WTC11 (cell line): ENCODE measurements around the gene RPL22L1. TPM values are rescaled to one million over a fixed set of nuclear protein-coding genes. Genes with fewer than 3 reads are reported as not detected.
A peak's percentile ranks its signal among the peaks of the same experiment; 100 is the strongest.

Experiments
- ATAC-seq: fragments of 200-7000 bp; cut with Tn5 transposase; 2 replicates; pipeline ENCODE4 v1.10.0; 2021; ENCODE audit warnings: mild to moderate bottlenecking, moderate library complexity
- CTCF ChIA-PET: fragments of 300-600 bp; sonication (Branson Sonifier 250); formaldehyde crosslinking; loops from one replicate; lab custom pipeline; 2021; ENCODE audit warnings: antibody characterized with exemption; lab: Charles Lee
- POLR2A ChIA-PET: fragments of 350-600 bp; sonication (Branson Sonifier 250); formaldehyde crosslinking; loops from one replicate; lab custom pipeline; 2021; ENCODE audit warnings: antibody characterized with exemption; lab: Charles Lee
- DNase-seq: peaks from one replicate; pipeline ENCODE4 v3.0.0; 2021; ENCODE audit warnings: low spot score
- H3K27ac Mint-ChIP-seq: 2 replicates; pipeline ENCODE4 v1.8.0; 2021; ENCODE audit warnings: mixed read lengths
- H3K27me3 Mint-ChIP-seq: 2 replicates; pipeline ENCODE4 v1.8.0; 2021; ENCODE audit warnings: low read depth, mild to moderate bottlenecking, moderate library complexity, mixed read lengths
- H3K36me3 Mint-ChIP-seq: 2 replicates; pipeline ENCODE4 v1.8.0; 2021; ENCODE audit warnings: mixed read lengths
- H3K4me1 Mint-ChIP-seq: 2 replicates; pipeline ENCODE4 v1.8.0; 2022; ENCODE audit warnings: mixed read lengths
- H3K4me3 Mint-ChIP-seq: 2 replicates; pipeline ENCODE4 v1.8.0; 2021; ENCODE audit warnings: mild to moderate bottlenecking, moderate library complexity, mixed read lengths
- H3K9me3 Mint-ChIP-seq: 2 replicates; pipeline ENCODE4 v1.8.0; 2021; ENCODE audit warnings: mixed read lengths
- ATF1 ChIP-seq: sonication (generic); formaldehyde crosslinking; IDR thresholded peaks from 2 replicates; pipeline ENCODE4 v1.8.1; 2023; ENCODE audit warnings: mild to moderate bottlenecking, moderate library complexity, missing genetic modification reagents
- E2F5 ChIP-seq: sonication (generic); formaldehyde crosslinking; IDR thresholded peaks from 2 replicates; pipeline ENCODE4 v1.8.1; 2022; ENCODE audit warnings: mild to moderate bottlenecking, moderate library complexity, missing genetic modification reagents
- EMX1 ChIP-seq: fragments of 250-450 bp; sonication (Bioruptor Pico); IDR thresholded peaks from 2 replicates; pipeline ENCODE4 v1.8.0; 2021; ENCODE audit warnings: mild to moderate bottlenecking
- ERG ChIP-seq: fragments of 250-450 bp; sonication (Bioruptor Pico); IDR thresholded peaks from 2 replicates; pipeline ENCODE4 v1.8.0; 2021; ENCODE audit warnings: mild to moderate bottlenecking
- ESRRA ChIP-seq: sonication (generic); formaldehyde crosslinking; IDR thresholded peaks from 2 replicates; pipeline ENCODE4 v1.8.1; 2022; ENCODE audit warnings: mild to moderate bottlenecking, missing genetic modification reagents, borderline replicate concordance
- FOXJ3 ChIP-seq: sonication (generic); formaldehyde crosslinking; IDR thresholded peaks from 2 replicates; pipeline ENCODE4 v1.9.0; 2021; ENCODE audit warnings: missing genetic modification reagents, mild to moderate bottlenecking, borderline replicate concordance
- HMGA2 ChIP-seq: fragments of 250-450 bp; sonication (Bioruptor Pico); IDR thresholded peaks from 2 replicates; pipeline ENCODE4 v1.4.0; 2021; ENCODE audit warnings: mild to moderate bottlenecking, moderate library complexity
- JUN ChIP-seq: sonication (generic); formaldehyde crosslinking; IDR thresholded peaks from 2 replicates; pipeline ENCODE4 v1.8.0; 2023; ENCODE audit warnings: mild to moderate bottlenecking, missing genetic modification reagents
- KAT7 ChIP-seq: sonication (generic); formaldehyde crosslinking; IDR thresholded peaks from 2 replicates; pipeline ENCODE4 v1.8.1; 2023; ENCODE audit warnings: missing genetic modification reagents, mild to moderate bottlenecking, borderline replicate concordance
- MLX ChIP-seq: sonication (generic); formaldehyde crosslinking; IDR thresholded peaks from 2 replicates; pipeline ENCODE4 v1.8.1; 2023; ENCODE audit warnings: mild to moderate bottlenecking, missing genetic modification reagents, moderate library complexity
- MXD4 ChIP-seq: fragments of 250-450 bp; sonication (Bioruptor Pico); IDR thresholded peaks from 2 replicates; pipeline ENCODE4 v1.8.0; 2021; ENCODE audit warnings: mild to moderate bottlenecking, moderate library complexity, borderline replicate concordance
- NFE2L1 ChIP-seq: sonication (generic); formaldehyde crosslinking; IDR thresholded peaks from 2 replicates; pipeline ENCODE4 v1.8.1; 2023; ENCODE audit warnings: missing genetic modification reagents
- SMAD3 ChIP-seq: sonication (generic); formaldehyde crosslinking; IDR thresholded peaks from 2 replicates; pipeline ENCODE4 v1.8.0; 2022; ENCODE audit warnings: missing genetic modification reagents, mild to moderate bottlenecking, borderline replicate concordance
- SMAD4 ChIP-seq: sonication (generic); formaldehyde crosslinking; IDR thresholded peaks from 2 replicates; pipeline ENCODE4 v1.8.0; 2022; ENCODE audit warnings: mild to moderate bottlenecking, missing genetic modification reagents
- TCF7 ChIP-seq: sonication (generic); formaldehyde crosslinking; IDR thresholded peaks from 2 replicates; pipeline ENCODE4 v1.8.0; 2022; ENCODE audit warnings: mild to moderate bottlenecking, low read depth, missing genetic modification reagents, moderate library complexity
- TEAD4 ChIP-seq: sonication (generic); formaldehyde crosslinking; IDR thresholded peaks from 2 replicates; pipeline ENCODE4 v1.8.0; 2022; ENCODE audit warnings: mild to moderate bottlenecking, missing genetic modification reagents
- ZBTB21 ChIP-seq: sonication (generic); formaldehyde crosslinking; IDR thresholded peaks from 2 replicates; pipeline ENCODE4 v1.8.1; 2023; ENCODE audit warnings: mild to moderate bottlenecking, missing genetic modification reagents, borderline replicate concordance
- ZNF219 ChIP-seq: sonication (generic); formaldehyde crosslinking; IDR thresholded peaks from 2 replicates; pipeline ENCODE4 v1.8.0; 2023; ENCODE audit warnings: missing genetic modification reagents, mild to moderate bottlenecking, borderline replicate concordance
- ZNF263 ChIP-seq: sonication (generic); formaldehyde crosslinking; IDR thresholded peaks from 2 replicates; pipeline ENCODE4 v1.8.1; 2022; ENCODE audit warnings: low read depth, mild to moderate bottlenecking, moderate library complexity, missing genetic modification reagents
- total RNA-seq: library from RNA; stranded (reverse); gene quantifications from 3 replicates; pipeline ENCODE4 v1.2.3, GENCODE V29; 2021
- TF ChIP-seq, protein P1 (sequence below): fragments of 250-450 bp; sonication (Bioruptor Pico); IDR thresholded peaks from 2 replicates; pipeline ENCODE4 v1.9.0; 2021; ENCODE audit warnings: mild to moderate bottlenecking, borderline replicate concordance
- TF ChIP-seq, protein P2 (sequence below): fragments of 250-450 bp; sonication (Bioruptor Pico); conservative IDR thresholded peaks from 2 replicates; pipeline ENCODE4 v1.9.0; 2021; ENCODE audit warnings: mild to moderate bottlenecking
- TF ChIP-seq, protein P3 (sequence below): sonication (generic); formaldehyde crosslinking; IDR thresholded peaks from 2 replicates; pipeline ENCODE4 v1.8.0; 2022; ENCODE audit warnings: mild to moderate bottlenecking, missing genetic modification reagents
- TF ChIP-seq, protein P4 (sequence below): sonication (generic); formaldehyde crosslinking; IDR thresholded peaks from 2 replicates; pipeline ENCODE4 v1.8.0; 2023; ENCODE audit warnings: mild to moderate bottlenecking, missing genetic modification reagents

The RPL22L1 gene
- total RNA-seq, 1 experiment from 2014 or later, result 169 TPM

- TF ChIP-seq, protein P1, sequence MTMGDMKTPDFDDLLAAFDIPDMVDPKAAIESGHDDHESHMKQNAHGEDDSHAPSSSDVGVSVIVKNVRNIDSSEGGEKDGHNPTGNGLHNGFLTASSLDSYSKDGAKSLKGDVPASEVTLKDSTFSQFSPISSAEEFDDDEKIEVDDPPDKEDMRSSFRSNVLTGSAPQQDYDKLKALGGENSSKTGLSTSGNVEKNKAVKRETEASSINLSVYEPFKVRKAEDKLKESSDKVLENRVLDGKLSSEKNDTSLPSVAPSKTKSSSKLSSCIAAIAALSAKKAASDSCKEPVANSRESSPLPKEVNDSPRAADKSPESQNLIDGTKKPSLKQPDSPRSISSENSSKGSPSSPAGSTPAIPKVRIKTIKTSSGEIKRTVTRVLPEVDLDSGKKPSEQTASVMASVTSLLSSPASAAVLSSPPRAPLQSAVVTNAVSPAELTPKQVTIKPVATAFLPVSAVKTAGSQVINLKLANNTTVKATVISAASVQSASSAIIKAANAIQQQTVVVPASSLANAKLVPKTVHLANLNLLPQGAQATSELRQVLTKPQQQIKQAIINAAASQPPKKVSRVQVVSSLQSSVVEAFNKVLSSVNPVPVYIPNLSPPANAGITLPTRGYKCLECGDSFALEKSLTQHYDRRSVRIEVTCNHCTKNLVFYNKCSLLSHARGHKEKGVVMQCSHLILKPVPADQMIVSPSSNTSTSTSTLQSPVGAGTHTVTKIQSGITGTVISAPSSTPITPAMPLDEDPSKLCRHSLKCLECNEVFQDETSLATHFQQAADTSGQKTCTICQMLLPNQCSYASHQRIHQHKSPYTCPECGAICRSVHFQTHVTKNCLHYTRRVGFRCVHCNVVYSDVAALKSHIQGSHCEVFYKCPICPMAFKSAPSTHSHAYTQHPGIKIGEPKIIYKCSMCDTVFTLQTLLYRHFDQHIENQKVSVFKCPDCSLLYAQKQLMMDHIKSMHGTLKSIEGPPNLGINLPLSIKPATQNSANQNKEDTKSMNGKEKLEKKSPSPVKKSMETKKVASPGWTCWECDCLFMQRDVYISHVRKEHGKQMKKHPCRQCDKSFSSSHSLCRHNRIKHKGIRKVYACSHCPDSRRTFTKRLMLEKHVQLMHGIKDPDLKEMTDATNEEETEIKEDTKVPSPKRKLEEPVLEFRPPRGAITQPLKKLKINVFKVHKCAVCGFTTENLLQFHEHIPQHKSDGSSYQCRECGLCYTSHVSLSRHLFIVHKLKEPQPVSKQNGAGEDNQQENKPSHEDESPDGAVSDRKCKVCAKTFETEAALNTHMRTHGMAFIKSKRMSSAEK (CRISPR knock-in tag), result peak; percentile 23; the same call in 1 of the 2 replicates
- no peak for TF ChIP-seq ZNF263
- TF ChIP-seq FOXJ3 (CRISPR knock-in tag), result no peak
- TF ChIP-seq MLX (CRISPR knock-in tag), result no peak
- peak; percentile 60; the same call in 1 of the 2 replicates for TF ChIP-seq EMX1 (CRISPR knock-in tag)
- no peak for TF ChIP-seq TEAD4 (CRISPR knock-in tag)
- no peak for TF ChIP-seq NFE2L1 (CRISPR knock-in tag)
- TF ChIP-seq, all 79 proteins: peak for 8
Measured at GRCh38 chr3:170862618-170863374, 7.2 kb downstream of the RPL22L1 start (continued).

DNA sequence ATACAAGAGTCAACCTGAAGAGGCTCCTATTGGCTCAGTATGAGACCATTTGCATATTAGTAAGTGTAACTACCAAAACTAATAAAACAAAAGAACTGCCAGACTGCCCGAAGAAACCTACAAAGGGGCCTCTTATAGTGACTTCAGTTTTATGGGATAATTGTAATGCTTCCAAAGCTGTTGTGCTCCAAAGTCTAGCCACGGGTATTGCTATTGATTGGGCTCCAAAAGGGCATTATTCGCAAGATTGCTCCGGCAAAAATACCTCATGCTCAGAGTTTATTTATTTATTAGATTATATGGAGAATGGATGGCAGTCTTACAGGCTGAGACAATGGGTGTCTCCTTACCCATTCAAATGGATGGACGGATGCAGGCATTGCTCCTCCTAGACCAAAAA is 11.4 kb downstream of the RPL22L1 start:
- Mint-ChIP-seq H3K27ac (no peak overlapping the region), H3K27me3 (no peaks in the 10 kb centered on the region), H3K9me3 (no peaks in the 10 kb centered on the region), H3K4me3 (no peak overlapping the region), H3K36me3 (no peaks in the 10 kb centered on the region), H3K4me1 (peaks cover 3% of the 10 kb centered on the region)
- no peak for DNase-seq
- ChIA-PET POLR2A (no interaction called here), CTCF (interaction anchor here (1.3 kb wide), 1 partner anchor 10 kb away, joined by 5 read pairs; no protein-coding TSS in a partner anchor)
- ATAC-seq, result no peak
- TF ChIP-seq, protein P2, sequence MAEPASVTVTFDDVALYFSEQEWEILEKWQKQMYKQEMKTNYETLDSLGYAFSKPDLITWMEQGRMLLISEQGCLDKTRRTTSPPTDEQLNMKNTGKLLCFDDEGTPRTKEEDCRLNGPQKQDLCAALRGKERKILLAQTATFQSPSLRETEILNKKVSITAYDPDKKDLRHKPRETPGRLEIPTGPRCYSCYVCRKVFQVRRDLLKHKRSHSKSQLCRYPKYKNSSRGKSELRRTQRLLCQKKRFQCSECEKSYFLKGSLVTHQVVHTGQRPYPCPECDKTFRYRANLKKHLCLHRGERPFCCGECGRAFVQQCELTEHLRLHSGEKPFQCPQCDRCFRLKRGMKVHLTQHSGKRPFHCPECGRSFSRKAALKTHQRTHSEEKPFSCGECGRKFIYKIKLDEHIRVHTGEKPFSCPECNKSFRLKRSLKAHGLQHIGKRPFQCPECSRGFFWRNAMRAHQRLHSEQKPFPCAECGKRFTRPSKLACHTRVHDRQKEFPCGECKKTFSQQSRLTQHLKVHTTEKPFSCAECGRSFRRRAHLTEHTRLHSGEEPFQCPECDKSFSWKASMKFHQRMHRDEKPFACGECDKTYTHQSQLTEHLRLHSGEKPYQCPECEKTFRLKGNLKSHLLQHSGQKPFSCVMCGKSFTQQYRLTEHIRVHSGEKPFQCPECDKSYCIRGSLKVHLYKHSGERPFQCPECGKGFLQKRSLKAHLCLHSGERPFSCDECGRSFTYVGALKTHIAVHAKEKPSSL (CRISPR knock-in tag), result no peak
- no peak for TF ChIP-seq JUN (CRISPR knock-in tag)
- TF ChIP-seq ZNF219 (CRISPR knock-in tag), result no peak
- no peak for TF ChIP-seq ZBTB21 (CRISPR knock-in tag)
- TF ChIP-seq ESRRA (CRISPR knock-in tag), result no peak
- TF ChIP-seq HMGA2 (CRISPR knock-in tag), result no peak
- TF ChIP-seq ZNF263, result no peak
- no peak for TF ChIP-seq ATF1
- no peak for TF ChIP-seq SMAD3 (CRISPR knock-in tag)
- TF ChIP-seq E2F5 (CRISPR knock-in tag), result no peak
- TF ChIP-seq MXD4 (CRISPR knock-in tag), result no peak
- TF ChIP-seq, protein P3, sequence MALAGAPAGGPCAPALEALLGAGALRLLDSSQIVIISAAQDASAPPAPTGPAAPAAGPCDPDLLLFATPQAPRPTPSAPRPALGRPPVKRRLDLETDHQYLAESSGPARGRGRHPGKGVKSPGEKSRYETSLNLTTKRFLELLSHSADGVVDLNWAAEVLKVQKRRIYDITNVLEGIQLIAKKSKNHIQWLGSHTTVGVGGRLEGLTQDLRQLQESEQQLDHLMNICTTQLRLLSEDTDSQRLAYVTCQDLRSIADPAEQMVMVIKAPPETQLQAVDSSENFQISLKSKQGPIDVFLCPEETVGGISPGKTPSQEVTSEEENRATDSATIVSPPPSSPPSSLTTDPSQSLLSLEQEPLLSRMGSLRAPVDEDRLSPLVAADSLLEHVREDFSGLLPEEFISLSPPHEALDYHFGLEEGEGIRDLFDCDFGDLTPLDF (CRISPR knock-in tag), result no peak
- no peak for TF ChIP-seq ERG (CRISPR knock-in tag)
- TF ChIP-seq, protein P4, sequence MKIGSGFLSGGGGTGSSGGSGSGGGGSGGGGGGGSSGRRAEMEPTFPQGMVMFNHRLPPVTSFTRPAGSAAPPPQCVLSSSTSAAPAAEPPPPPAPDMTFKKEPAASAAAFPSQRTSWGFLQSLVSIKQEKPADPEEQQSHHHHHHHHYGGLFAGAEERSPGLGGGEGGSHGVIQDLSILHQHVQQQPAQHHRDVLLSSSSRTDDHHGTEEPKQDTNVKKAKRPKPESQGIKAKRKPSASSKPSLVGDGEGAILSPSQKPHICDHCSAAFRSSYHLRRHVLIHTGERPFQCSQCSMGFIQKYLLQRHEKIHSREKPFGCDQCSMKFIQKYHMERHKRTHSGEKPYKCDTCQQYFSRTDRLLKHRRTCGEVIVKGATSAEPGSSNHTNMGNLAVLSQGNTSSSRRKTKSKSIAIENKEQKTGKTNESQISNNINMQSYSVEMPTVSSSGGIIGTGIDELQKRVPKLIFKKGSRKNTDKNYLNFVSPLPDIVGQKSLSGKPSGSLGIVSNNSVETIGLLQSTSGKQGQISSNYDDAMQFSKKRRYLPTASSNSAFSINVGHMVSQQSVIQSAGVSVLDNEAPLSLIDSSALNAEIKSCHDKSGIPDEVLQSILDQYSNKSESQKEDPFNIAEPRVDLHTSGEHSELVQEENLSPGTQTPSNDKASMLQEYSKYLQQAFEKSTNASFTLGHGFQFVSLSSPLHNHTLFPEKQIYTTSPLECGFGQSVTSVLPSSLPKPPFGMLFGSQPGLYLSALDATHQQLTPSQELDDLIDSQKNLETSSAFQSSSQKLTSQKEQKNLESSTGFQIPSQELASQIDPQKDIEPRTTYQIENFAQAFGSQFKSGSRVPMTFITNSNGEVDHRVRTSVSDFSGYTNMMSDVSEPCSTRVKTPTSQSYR (CRISPR knock-in tag), result no peak
- TF ChIP-seq KAT7 (CRISPR knock-in tag), result no peak
- no peak for TF ChIP-seq TCF7 (CRISPR knock-in tag)
- no peak for TF ChIP-seq SMAD4 (CRISPR knock-in tag)
